ENCODE measurements around the gene DNM2.

The DNM2 gene

GRCh38 chr19:10686193-10686592 lies 31.7 kb upstream of the DNM2 start:
- Mint-ChIP-seq H3K36me3 (peaks cover 59% of the 10 kb centered on the region), H3K4me1 (peaks cover 5% of the 10 kb centered on the region), H3K9me3 (no peaks in the 10 kb centered on the region), H3K27ac (no peak overlapping the region), H3K27me3 (no peaks in the 10 kb centered on the region), H3K4me3 (no peak overlapping the region)
- no peak for ATAC-seq

GRCh38 chr19:10686661-10687517 lies 31.0 kb upstream of the DNM2 start:
- no peak overlapping the region for H3K4me3 Mint-ChIP-seq
- ATAC-seq: no peak
- peaks cover 58% of the 10 kb centered on the region for H3K36me3 Mint-ChIP-seq
- no peak overlapping the region for H3K27ac Mint-ChIP-seq
- H3K9me3 Mint-ChIP-seq: no peaks in the 10 kb centered on the region
- no peaks in the 10 kb centered on the region for H3K27me3 Mint-ChIP-seq
- H3K4me1 Mint-ChIP-seq: peaks cover 5% of the 10 kb centered on the region

- Mint-ChIP-seq H3K36me3 (peaks cover 60% of the 10 kb centered on the region), H3K4me3 (no peak overlapping the region), H3K9me3 (no peaks in the 10 kb centered on the region), H3K4me1 (peaks cover 5% of the 10 kb centered on the region), H3K27me3 (no peaks in the 10 kb centered on the region), H3K27ac (no peak overlapping the region)
- ATAC-seq: no peak
Observed at GRCh38 chr19:10687518-10688288, 30.2 kb upstream of the DNM2 start.

- peaks cover 62% of the 10 kb centered on the region for H3K36me3 Mint-ChIP-seq
- no peak overlapping the region for H3K4me3 Mint-ChIP-seq
- no peak for ATAC-seq
- H3K4me1 Mint-ChIP-seq: peaks cover 5% of the 10 kb centered on the region
- H3K27me3 Mint-ChIP-seq: no peaks in the 10 kb centered on the region
- H3K9me3 Mint-ChIP-seq: no peaks in the 10 kb centered on the region
- no peak overlapping the region for H3K27ac Mint-ChIP-seq
Observed at GRCh38 chr19:10688545-10689280, 29.2 kb upstream of the DNM2 start.

GRCh38 chr19:10690341-10690781 lies 27.5 kb upstream of the DNM2 start:
- no peak overlapping the region for H3K27ac Mint-ChIP-seq
- H3K9me3 Mint-ChIP-seq: no peaks in the 10 kb centered on the region
- H3K4me1 Mint-ChIP-seq: peaks cover 15% of the 10 kb centered on the region
- ATAC-seq: no peak
- peaks cover 2% of the 10 kb centered on the region for H3K27me3 Mint-ChIP-seq
- no peak overlapping the region for H3K4me3 Mint-ChIP-seq
- peaks cover 56% of the 10 kb centered on the region for H3K36me3 Mint-ChIP-seq

- H3K27me3 Mint-ChIP-seq: peaks cover 8% of the 10 kb centered on the region
- no peak overlapping the region for H3K27ac Mint-ChIP-seq
- ATAC-seq: no peak
- peaks cover 56% of the 10 kb centered on the region for H3K36me3 Mint-ChIP-seq
- H3K9me3 Mint-ChIP-seq: no peaks in the 10 kb centered on the region
- peaks cover 25% of the 10 kb centered on the region for H3K4me1 Mint-ChIP-seq
- no peak overlapping the region for H3K4me3 Mint-ChIP-seq
Observed at GRCh38 chr19:10691178-10691881, 26.5 kb upstream of the DNM2 start.

- H3K27me3 Mint-ChIP-seq: peaks cover 13% of the 10 kb centered on the region
- no peak overlapping the region for H3K27ac Mint-ChIP-seq
- H3K4me3 Mint-ChIP-seq: no peak overlapping the region
- no peak for ATAC-seq
- H3K9me3 Mint-ChIP-seq: no peaks in the 10 kb centered on the region
- peaks cover 29% of the 10 kb centered on the region for H3K4me1 Mint-ChIP-seq
- H3K36me3 Mint-ChIP-seq: peaks cover 53% of the 10 kb centered on the region
Observed at GRCh38 chr19:10691883-10692282, 26.0 kb upstream of the DNM2 start.

GRCh38 chr19:10692673-10693264 lies 25.1 kb upstream of the DNM2 start:
- H3K27me3 Mint-ChIP-seq: peaks cover 20% of the 10 kb centered on the region

GRCh38 chr19:10694706-10695307 lies 23.1 kb upstream of the DNM2 start:
- Mint-ChIP-seq H3K27me3 (peaks cover 20% of the 10 kb centered on the region), H3K9me3 (no peaks in the 10 kb centered on the region), H3K36me3 (peaks cover 25% of the 10 kb centered on the region), H3K27ac (no peak overlapping the region), H3K4me3 (peak overlapping the region; percentile 72), H3K4me1 (peaks cover 31% of the 10 kb centered on the region)
- no peak for ATAC-seq

More at GRCh38 chr19:10692673-10693264, 25.1 kb upstream of the DNM2 start:
- peaks cover 31% of the 10 kb centered on the region for H3K4me1 Mint-ChIP-seq
- H3K36me3 Mint-ChIP-seq: peaks cover 44% of the 10 kb centered on the region
- H3K4me3 Mint-ChIP-seq: no peak overlapping the region
- H3K9me3 Mint-ChIP-seq: no peaks in the 10 kb centered on the region
- ATAC-seq: no peak
- peak overlapping the region; percentile 14 for H3K27ac Mint-ChIP-seq

GRCh38 chr19:10695401-10696398 lies 22.2 kb upstream of the DNM2 start:
- Mint-ChIP-seq H3K4me1 (peaks cover 26% of the 10 kb centered on the region), H3K9me3 (no peaks in the 10 kb centered on the region), H3K4me3 (peak overlapping the region; percentile 72), H3K27ac (no peak overlapping the region), H3K27me3 (peaks cover 20% of the 10 kb centered on the region), H3K36me3 (peaks cover 16% of the 10 kb centered on the region)
- peak; percentile 95 for ATAC-seq

- peaks cover 20% of the 10 kb centered on the region for H3K27me3 Mint-ChIP-seq
- H3K9me3 Mint-ChIP-seq: no peaks in the 10 kb centered on the region
- peaks cover 35% of the 10 kb centered on the region for H3K4me1 Mint-ChIP-seq
- H3K27ac Mint-ChIP-seq: no peak overlapping the region
- H3K36me3 Mint-ChIP-seq: peaks cover 2% of the 10 kb centered on the region
- ATAC-seq: no peak
- no peak overlapping the region for H3K4me3 Mint-ChIP-seq
Observed at GRCh38 chr19:10699650-10700335, 18.1 kb upstream of the DNM2 start.

GRCh38 chr19:10701955-10702525 lies 15.8 kb upstream of the DNM2 start:
- H3K36me3 Mint-ChIP-seq: peaks cover 12% of the 10 kb centered on the region

More at GRCh38 chr19:10701955-10702525, 15.8 kb upstream of the DNM2 start:
- Mint-ChIP-seq H3K27ac (peak overlapping the region; percentile 80), H3K27me3 (peaks cover 6% of the 10 kb centered on the region), H3K4me3 (peak overlapping the region; percentile 98), H3K9me3 (no peaks in the 10 kb centered on the region), H3K4me1 (peaks cover 18% of the 10 kb centered on the region)
- peak; percentile 57 for ATAC-seq
